Tibial nerve (tissue), 4 donors: ENCODE measurements around the gene KRT5.

ENCODE experiments used
- EP300 ChIP-seq, 2 donors: sonication (generic); formaldehyde crosslinking; IDR thresholded peaks; one replicate each; pipeline ENCODE4 v1.6.1; 2017; ENCODE audit warnings: antibody characterized with exemption in 2 of 2, mild to moderate bottlenecking in 1 of 2
- TF ChIP-seq, protein P1 (sequence below), 5 experiments: fragments of 200-600 bp in 3 of 5; fragments of 450-650 bp in 2 of 5; sonication (generic) in 3 of 5; IDR thresholded peaks; one replicate each; pipeline ENCODE4 v1.5.1; 2016 to 2019; ENCODE audit warnings: antibody characterized with exemption in 5 of 5, mild to moderate bottlenecking in 3 of 5, moderate library complexity in 2 of 5

DNA sequence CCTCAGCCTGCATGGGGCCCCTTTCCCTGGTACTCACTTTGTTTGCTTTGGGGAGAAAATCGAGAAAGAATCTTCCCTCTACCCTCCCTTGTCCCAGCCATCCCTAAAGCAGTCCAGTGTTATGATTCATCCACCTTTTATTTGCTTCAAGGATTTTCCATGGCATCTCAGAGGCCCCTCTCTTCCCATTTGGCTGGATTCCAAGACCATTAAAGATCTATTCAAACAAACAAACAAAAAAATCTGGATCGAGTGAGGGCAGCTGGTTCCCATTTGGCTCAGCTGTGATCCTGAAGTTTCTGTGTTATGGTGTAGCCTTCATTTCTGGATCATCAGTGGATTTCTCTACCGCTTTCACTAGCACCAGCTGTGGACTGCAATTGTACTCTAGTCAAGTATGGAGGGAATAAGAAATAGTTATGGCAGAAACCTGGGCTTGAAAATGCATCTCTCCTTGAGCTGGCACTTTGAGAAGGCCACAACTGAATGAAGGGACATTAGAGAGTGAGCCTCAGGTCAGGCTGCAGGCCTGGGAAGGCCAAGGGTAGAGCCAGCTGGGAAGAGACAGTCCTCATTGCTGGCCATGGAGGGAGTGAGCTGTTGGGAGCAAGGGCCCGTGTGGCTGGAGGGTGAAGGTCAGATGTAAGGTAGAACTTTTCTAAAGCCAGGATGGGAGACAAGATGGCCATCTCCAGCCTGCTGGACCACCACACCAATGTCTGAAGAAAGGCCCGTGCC, 19.1 kb upstream of the KRT5 start:
- TF ChIP-seq, protein P1, sequence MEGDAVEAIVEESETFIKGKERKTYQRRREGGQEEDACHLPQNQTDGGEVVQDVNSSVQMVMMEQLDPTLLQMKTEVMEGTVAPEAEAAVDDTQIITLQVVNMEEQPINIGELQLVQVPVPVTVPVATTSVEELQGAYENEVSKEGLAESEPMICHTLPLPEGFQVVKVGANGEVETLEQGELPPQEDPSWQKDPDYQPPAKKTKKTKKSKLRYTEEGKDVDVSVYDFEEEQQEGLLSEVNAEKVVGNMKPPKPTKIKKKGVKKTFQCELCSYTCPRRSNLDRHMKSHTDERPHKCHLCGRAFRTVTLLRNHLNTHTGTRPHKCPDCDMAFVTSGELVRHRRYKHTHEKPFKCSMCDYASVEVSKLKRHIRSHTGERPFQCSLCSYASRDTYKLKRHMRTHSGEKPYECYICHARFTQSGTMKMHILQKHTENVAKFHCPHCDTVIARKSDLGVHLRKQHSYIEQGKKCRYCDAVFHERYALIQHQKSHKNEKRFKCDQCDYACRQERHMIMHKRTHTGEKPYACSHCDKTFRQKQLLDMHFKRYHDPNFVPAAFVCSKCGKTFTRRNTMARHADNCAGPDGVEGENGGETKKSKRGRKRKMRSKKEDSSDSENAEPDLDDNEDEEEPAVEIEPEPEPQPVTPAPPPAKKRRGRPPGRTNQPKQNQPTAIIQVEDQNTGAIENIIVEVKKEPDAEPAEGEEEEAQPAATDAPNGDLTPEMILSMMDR (IDR thresholded peaks at IDR 0.05) = no peak
- no peak for TF ChIP-seq EP300 (IDR thresholded peaks at IDR 0.05)
